HG03571 (cell line): Measurements from ENCODE around the gene NUP58.
"Not testable (repeated sequence)": the region's sequence is repeated elsewhere in the genome, so short reads cannot be mapped to it uniquely, and the experiment has no call there.

ENCODE experiments used
- ATAC-seq: cut with Tn5 transposase; IDR thresholded peaks from one replicate; pipeline ENCODE4 v1.9.1; 2021; ENCODE audit not compliant: unreplicated experiment

The NUP58 gene

DNA sequence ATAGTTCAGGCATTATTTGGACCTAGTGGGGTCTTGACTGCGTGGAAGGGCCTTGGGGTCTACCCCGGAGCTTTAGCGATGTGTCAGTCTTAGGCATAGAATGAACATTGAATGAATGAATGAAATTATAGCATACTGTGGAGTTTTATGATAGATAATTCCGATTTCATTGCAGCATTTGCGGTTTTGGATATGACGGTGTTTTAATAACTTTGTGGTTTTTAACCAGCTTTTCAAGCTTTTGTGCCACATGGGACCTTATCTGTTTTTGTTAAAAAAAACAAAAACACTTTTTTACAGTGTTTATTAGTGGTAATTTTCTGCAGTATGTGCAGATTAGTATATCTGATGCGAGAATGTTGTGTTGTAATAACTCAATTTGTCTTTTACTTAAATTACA lies 696 bp downstream of the NUP58 start:
- no peak for ATAC-seq

- ATAC-seq: no peak
Observed at GRCh38 chr13:25306671-25307464, 5.4 kb downstream of the NUP58 start.

- ATAC-seq: no peak
Observed at GRCh38 chr13:25310891-25311290, 9.5 kb downstream of the NUP58 start.

- ATAC-seq: not testable (repeated sequence)
Observed at GRCh38 chr13:25318946-25319345, 17.5 kb downstream of the NUP58 start.

- ATAC-seq: no peak
Observed at GRCh38 chr13:25319771-25320170, 18.3 kb downstream of the NUP58 start.

DNA sequence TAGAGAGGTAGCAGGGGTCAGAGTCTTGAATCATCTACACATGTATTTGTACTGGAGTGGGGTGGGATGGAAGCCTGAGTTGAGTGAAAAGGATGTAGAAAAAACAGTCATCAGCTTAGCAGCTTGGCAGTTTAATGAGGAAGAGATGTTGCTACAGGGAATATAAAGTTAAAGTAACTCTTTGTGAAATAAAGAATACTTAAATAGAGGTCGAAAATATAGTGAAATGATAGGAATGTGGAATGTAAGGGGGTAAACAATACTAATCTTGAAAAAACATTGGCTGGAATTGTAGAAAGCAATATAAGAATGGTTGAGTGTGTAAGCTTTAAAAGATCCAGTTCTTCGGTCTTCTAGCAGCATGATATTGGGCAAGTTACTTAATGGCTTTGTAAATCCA lies 22.7 kb downstream of the NUP58 start:
- no peak for ATAC-seq

GRCh38 chr13:25329706-25330105 lies 28.3 kb downstream of the NUP58 start:
- no peak for ATAC-seq

- no peak for ATAC-seq
Observed at GRCh38 chr13:25330541-25330940, 29.1 kb downstream of the NUP58 start.

GRCh38 chr13:25335856-25336255 lies 34.4 kb downstream of the NUP58 start:
- ATAC-seq: no peak

- ATAC-seq: no peak
Observed at GRCh38 chr13:25345576-25345975, 44.2 kb downstream of the NUP58 start.

DNA sequence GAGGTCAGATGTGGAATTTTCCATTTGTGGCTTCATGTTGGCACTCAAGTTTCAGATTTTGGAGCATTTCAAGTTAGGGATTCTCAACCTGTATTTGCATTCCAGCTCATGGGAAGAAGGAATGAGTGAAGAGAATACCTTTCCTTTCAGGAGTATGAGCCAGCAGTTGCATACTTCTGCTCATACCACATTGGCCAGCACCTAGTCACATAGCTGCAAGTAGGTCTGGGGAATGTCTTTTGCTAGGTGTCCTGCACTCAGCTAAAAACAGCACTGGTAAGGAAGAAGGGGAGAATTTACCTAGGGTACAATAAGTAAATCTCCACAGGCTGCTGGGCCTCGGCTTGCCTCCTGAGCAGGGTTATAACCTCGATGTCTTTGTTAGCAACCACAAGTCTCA lies 45.7 kb downstream of the NUP58 start:
- ATAC-seq: no peak

- ATAC-seq: no peak
Observed at GRCh38 chr13:25351404-25351803, 50.0 kb downstream of the NUP58 start.

- no peak for ATAC-seq
Observed at GRCh38 chr13:25352230-25352629, 50.8 kb downstream of the NUP58 start.

DNA sequence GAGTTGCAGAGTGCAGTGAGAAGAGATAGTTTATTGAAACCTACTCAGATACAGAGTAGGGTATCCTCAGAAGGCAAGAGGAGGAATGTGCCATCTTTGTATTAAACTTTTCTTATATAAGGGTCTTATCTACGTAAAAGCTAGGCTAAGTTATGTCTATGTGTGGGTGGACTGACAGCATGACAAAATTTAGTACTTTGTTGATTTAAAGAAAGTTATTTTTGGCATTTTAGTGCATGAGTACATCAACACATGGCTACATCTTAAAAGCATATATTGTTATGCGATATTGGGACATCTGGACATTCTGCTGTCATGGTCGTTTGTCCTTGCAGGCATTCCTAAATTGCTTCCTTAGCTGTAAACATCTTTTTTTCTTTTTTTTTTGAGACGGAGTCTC lies 51.4 kb downstream of the NUP58 start:
- no peak for ATAC-seq

GRCh38 chr13:25353344-25353743 lies 51.9 kb downstream of the NUP58 start:
- no peak for ATAC-seq

- no peak for ATAC-seq
Observed at GRCh38 chr13:25354377-25354776, 53.0 kb downstream of the NUP58 start.

GRCh38 chr13:25360443-25360842 lies 59.0 kb downstream of the NUP58 start:
- ATAC-seq: not testable (repeated sequence)

- ATAC-seq: no peak
Observed at GRCh38 chr13:25365720-25366235, 64.4 kb downstream of the NUP58 start.

DNA sequence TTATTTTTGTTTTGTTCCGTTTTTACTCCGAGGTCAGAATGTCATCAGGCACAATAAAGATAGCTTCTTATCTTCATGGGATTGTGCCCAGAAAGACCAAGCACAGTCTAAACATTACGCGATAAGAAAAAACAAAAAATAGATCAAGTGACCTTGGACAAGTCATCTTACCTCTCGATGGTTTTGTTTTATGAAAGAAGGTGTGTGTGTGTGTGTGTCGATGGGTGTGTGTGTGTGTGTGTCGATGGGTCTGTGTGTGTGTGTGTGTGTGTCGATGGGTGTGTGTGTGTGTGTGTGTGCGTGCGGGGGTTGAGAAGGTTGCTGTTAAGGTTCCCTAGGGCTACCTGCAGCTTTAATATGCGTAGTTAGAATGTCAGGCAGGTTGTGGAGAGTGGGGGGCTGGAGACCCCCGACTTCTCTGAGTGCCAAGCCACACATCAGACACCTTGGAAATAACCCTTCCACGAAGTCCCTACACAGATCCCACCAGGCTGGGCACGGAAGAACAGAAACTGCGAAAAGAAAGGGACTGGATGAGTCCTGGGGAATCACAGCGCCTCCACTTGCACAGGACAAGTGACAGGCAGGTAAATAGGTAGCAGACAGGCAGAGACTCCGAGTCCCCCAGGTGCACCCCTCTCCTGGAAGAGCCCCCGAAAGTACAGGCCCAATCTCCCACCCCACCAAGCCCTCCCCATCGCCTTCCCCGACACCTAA lies 69.9 kb downstream of the NUP58 start:
- no peak for ATAC-seq

- ATAC-seq: no peak
Observed at GRCh38 chr13:25371875-25372283, 70.5 kb downstream of the NUP58 start, which contains the start of gene ATP8A2. TSS of gene ATP8A2 (plus strand) at chr13:25371974. CDS start at chr13:25372213, 239 bp downstream.

DNA sequence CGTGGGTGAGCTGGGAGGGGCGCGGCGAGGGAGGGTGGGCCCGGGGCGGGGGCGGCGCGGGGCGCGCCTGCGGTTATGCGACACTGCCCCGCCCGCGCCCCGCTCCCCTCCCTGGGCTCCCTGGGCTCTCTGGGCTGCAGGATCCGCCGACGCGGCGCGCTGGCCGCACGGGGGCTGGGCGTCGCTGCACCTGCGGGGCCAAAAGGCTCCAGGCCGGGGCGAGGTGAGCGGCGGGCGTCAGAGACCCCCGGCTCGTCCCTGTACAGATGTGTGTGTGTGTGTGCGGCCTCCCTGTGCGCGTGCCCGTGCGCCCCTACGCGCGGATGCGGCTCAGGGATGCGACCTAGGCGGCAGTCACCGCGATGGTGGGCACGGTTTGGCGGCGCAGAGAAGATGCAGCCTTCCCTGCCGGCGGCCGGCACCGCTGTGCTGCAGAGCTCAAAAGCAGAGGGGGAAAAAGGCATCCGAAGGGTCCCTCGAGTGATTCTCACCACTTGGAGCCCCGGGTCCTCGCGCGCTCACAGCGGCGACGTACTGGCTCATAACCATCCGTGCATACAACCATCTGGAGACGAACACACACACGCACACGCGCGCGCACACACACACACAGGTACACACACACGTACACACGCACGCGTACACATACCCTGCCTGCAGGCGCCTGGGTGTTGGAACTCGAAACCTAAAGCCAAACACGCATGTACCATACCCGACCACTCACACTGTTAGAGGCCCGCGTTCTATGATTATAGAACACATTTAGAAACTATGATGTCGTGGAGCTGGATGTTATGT lies 71.1 kb downstream of the NUP58 start:
- no peak for ATAC-seq
